DND-41 (cell line): ENCODE results near the gene NOL7.

Source experiments
- CTCF ChIP-seq: IDR thresholded peaks from 2 replicates; pipeline ENCODE4 v1.5.1; 2012; ENCODE audit warnings: borderline replicate concordance, low read length, moderate library complexity, mild to moderate bottlenecking; ENCODE audit not compliant: poor library complexity, severe bottlenecking; ENCODE audit errors: extremely low read depth
- EZH2 ChIP-seq: IDR thresholded peaks from 3 replicates; pipeline ENCODE4 v1.6.1; 2012; ENCODE audit warnings: borderline replicate concordance, low read depth, mild to moderate bottlenecking, moderate library complexity, low read length, inconsistent platforms; ENCODE audit not compliant: severe bottlenecking

- TF ChIP-seq CTCF (no peak), EZH2 (no peak)
Observed at GRCh38 chr6:13566500-13566899, 48.6 kb upstream of the NOL7 start.
